NCI-H748 (cell line): ENCODE data around the gene PLEKHA6.
"Not testable (repeated sequence)": the region's sequence is repeated elsewhere in the genome, so short reads cannot be mapped to it uniquely, and the experiment has no call there.

Source experiments
- DNase-seq: peaks from one replicate; lab custom pipeline; 2025; ENCODE audit not compliant: unreplicated experiment; lab: John Stamatoyannopoulos, UW

The PLEKHA6 gene

GRCh38 chr1:204314171-204314892 is 45.4 kb downstream of the PLEKHA6 start:
- peak; percentile 77 for DNase-seq

- DNase-seq: peak; percentile 28
Measured at GRCh38 chr1:204313675-204314074, 46.1 kb downstream of the PLEKHA6 start.

GRCh38 chr1:204310970-204311369 is 48.8 kb downstream of the PLEKHA6 start:
- DNase-seq: not testable (repeated sequence)

GRCh38 chr1:204308023-204308628 is 51.6 kb downstream of the PLEKHA6 start:
- DNase-seq: no peak

- DNase-seq: peak; percentile 31
Measured at GRCh38 chr1:204307334-204307883, 52.3 kb downstream of the PLEKHA6 start.

- no peak for DNase-seq
Measured at GRCh38 chr1:204306076-204306475, 53.7 kb downstream of the PLEKHA6 start.

- no peak for DNase-seq
Measured at GRCh38 chr1:204304067-204304466, 55.7 kb downstream of the PLEKHA6 start.

- no peak for DNase-seq
Measured at GRCh38 chr1:204302769-204303168, 57.0 kb downstream of the PLEKHA6 start.

GRCh38 chr1:204301171-204301957 is 58.4 kb downstream of the PLEKHA6 start:
- DNase-seq: no peak

GRCh38 chr1:204299814-204300365 is 59.8 kb downstream of the PLEKHA6 start:
- DNase-seq: no peak

GRCh38 chr1:204296431-204296988 is 63.2 kb downstream of the PLEKHA6 start:
- no peak for DNase-seq

- no peak for DNase-seq
Measured at GRCh38 chr1:204295671-204296070, 64.1 kb downstream of the PLEKHA6 start.

GRCh38 chr1:204294357-204294756 is 65.4 kb downstream of the PLEKHA6 start:
- no peak for DNase-seq

GRCh38 chr1:204293605-204294337 is 66.0 kb downstream of the PLEKHA6 start:
- DNase-seq: no peak

GRCh38 chr1:204292740-204293139 is 67.0 kb downstream of the PLEKHA6 start:
- DNase-seq: no peak

GRCh38 chr1:204289280-204289679 is 70.4 kb downstream of the PLEKHA6 start:
- DNase-seq: no peak

GRCh38 chr1:204288021-204288588 is 71.6 kb downstream of the PLEKHA6 start:
- peak; percentile 32 for DNase-seq

- DNase-seq: no peak
Measured at GRCh38 chr1:204287466-204287891, 72.2 kb downstream of the PLEKHA6 start.

- no peak for DNase-seq
Measured at GRCh38 chr1:204286831-204287421, 72.8 kb downstream of the PLEKHA6 start.

GRCh38 chr1:204286315-204286714 is 73.4 kb downstream of the PLEKHA6 start:
- DNase-seq: no peak
